Uterus (tissue), 2 donors: Measurements from ENCODE around the gene SCAI.

ENCODE experiments used
- CTCF ChIP-seq, 4 experiments: fragments of 200-600 bp in 2 of 4; fragments of 450-650 bp in 2 of 4; sonication (generic) in 2 of 4; IDR thresholded peaks; one replicate each; pipeline ENCODE4 v1.5.1; 2016 to 2019; ENCODE audit warnings: antibody characterized with exemption in 4 of 4, mild to moderate bottlenecking in 2 of 4, moderate library complexity in 1 of 4
- POLR2A ChIP-seq, 2 donors: fragments of 450-650 bp; IDR thresholded peaks; one replicate each; pipeline ENCODE4 v1.6.1; 2016; ENCODE audit warnings: antibody characterized with exemption in 2 of 2, mild to moderate bottlenecking in 1 of 2, moderate library complexity in 1 of 2

- TF ChIP-seq POLR2A (IDR thresholded peaks at IDR 0.05), result no peak
- no peak for TF ChIP-seq CTCF (IDR thresholded peaks at IDR 0.05)
Observed at GRCh38 chr9:125141751-125142150, 1.6 kb downstream of the SCAI start.
